SK-N-SH treated with all-trans-retinoic acid at 6 μM for 48 hours (cell line): Measurements from ENCODE around the gene SCN9A.

Experiments
- ATAC-seq: fragments of 200-7000 bp; cut with Tn5 transposase; 3 replicates; pipeline ENCODE4 v1.9.1; 2020; ENCODE audit warnings: mild to moderate bottlenecking, moderate library complexity
- CREB5 ChIP-seq: fragments of 250-450 bp; sonication (Bioruptor Pico); IDR thresholded peaks from 2 replicates; pipeline ENCODE4 v1.5.1; 2020; ENCODE audit warnings: low read depth, mild to moderate bottlenecking, moderate library complexity
- CSDC2 ChIP-seq: fragments of 250-450 bp; sonication (Bioruptor Pico); IDR thresholded peaks from 2 replicates; pipeline ENCODE4 v1.5.0; 2020; ENCODE audit warnings: mild to moderate bottlenecking, moderate library complexity
- CSRNP3 ChIP-seq: fragments of 250-450 bp; sonication (Bioruptor Pico); IDR thresholded peaks from 2 replicates; pipeline ENCODE4 v1.5.1; 2021; ENCODE audit warnings: mild to moderate bottlenecking, moderate library complexity
- ESRRG ChIP-seq: fragments of 250-450 bp; sonication (Bioruptor Pico); IDR thresholded peaks from 2 replicates; pipeline ENCODE4 v1.6.1; 2021; ENCODE audit warnings: mild to moderate bottlenecking
- GLIS3 ChIP-seq: fragments of 250-450 bp; sonication (Bioruptor Pico); IDR thresholded peaks from 2 replicates; pipeline ENCODE4 v1.5.0; 2020; ENCODE audit warnings: mild to moderate bottlenecking, moderate library complexity
- ISL1 ChIP-seq: fragments of 250-450 bp; sonication (Bioruptor Pico); IDR thresholded peaks from 2 replicates; pipeline ENCODE4 v2.1.2; 2022; ENCODE audit warnings: mild to moderate bottlenecking, moderate library complexity
- OSR1 ChIP-seq: fragments of 250-450 bp; sonication (Bioruptor Pico); IDR thresholded peaks from 2 replicates; pipeline ENCODE4 v1.8.0; 2022; ENCODE audit warnings: moderate library complexity, mild to moderate bottlenecking, inconsistent platforms
- PATZ1 ChIP-seq: fragments of 250-450 bp; sonication (Bioruptor Pico); IDR thresholded peaks from 2 replicates; pipeline ENCODE4 v1.8.0; 2020; ENCODE audit warnings: mild to moderate bottlenecking, moderate library complexity, borderline replicate concordance
- POU6F1 ChIP-seq: fragments of 250-450 bp; sonication (Bioruptor Pico); IDR thresholded peaks from 2 replicates; pipeline ENCODE4 v1.8.0; 2021; ENCODE audit warnings: low read depth, mild to moderate bottlenecking, moderate library complexity, borderline replicate concordance
- RARB ChIP-seq: fragments of 250-450 bp; sonication (Bioruptor Pico); IDR thresholded peaks from 2 replicates; pipeline ENCODE4 v1.8.0; 2021; ENCODE audit warnings: mild to moderate bottlenecking, moderate library complexity
- TCF4 ChIP-seq: fragments of 250-450 bp; sonication (Bioruptor Pico); IDR thresholded peaks from 2 replicates; pipeline ENCODE4 v1.8.0; 2021; ENCODE audit warnings: mild to moderate bottlenecking, moderate library complexity, borderline replicate concordance
- TOX ChIP-seq: fragments of 250-450 bp; sonication (Bioruptor Pico); IDR thresholded peaks from 2 replicates; pipeline ENCODE4 v1.8.0; 2021; ENCODE audit warnings: mild to moderate bottlenecking, moderate library complexity, borderline replicate concordance
- TSHZ2 ChIP-seq: fragments of 250-450 bp; sonication (Bioruptor Pico); IDR thresholded peaks from 2 replicates; pipeline ENCODE4 v1.5.0; 2020; ENCODE audit warnings: mild to moderate bottlenecking, moderate library complexity
- ZC3H10 ChIP-seq: fragments of 250-450 bp; sonication (Bioruptor Pico); IDR thresholded peaks from 2 replicates; pipeline ENCODE4 v1.5.1; 2021; ENCODE audit warnings: mild to moderate bottlenecking, moderate library complexity
- ZFP3 ChIP-seq: fragments of 250-450 bp; sonication (Bioruptor Pico); IDR thresholded peaks from 2 replicates; pipeline ENCODE4 v1.5.0; 2020; ENCODE audit warnings: mild to moderate bottlenecking, moderate library complexity
- ZFP30 ChIP-seq: fragments of 450-650 bp; formaldehyde crosslinking; IDR thresholded peaks from 2 replicates; pipeline ENCODE4 v1.5.0; 2022; ENCODE audit warnings: mild to moderate bottlenecking, moderate library complexity
- ZNF70 ChIP-seq: fragments of 450-650 bp; formaldehyde crosslinking; IDR thresholded peaks from 2 replicates; pipeline ENCODE4 v1.5.0; 2020; ENCODE audit warnings: mild to moderate bottlenecking, moderate library complexity
- ZNF8 ChIP-seq: fragments of 450-650 bp; formaldehyde crosslinking; IDR thresholded peaks from 2 replicates; pipeline ENCODE4 v1.5.0; 2020; ENCODE audit warnings: mild to moderate bottlenecking, moderate library complexity

SCN9A gene

GRCh38 chr2:166365239-166365638 is 10.5 kb downstream of the SCN9A start:
- no peak for ATAC-seq
- TF ChIP-seq ZNF8 (CRISPR knock-in tag) (no peak), ESRRG (CRISPR knock-in tag) (no peak), RARB (CRISPR knock-in tag) (no peak), GLIS3 (no peak), ZFP30 (CRISPR knock-in tag) (no peak), TOX (CRISPR knock-in tag) (no peak), CSDC2 (CRISPR knock-in tag) (no peak), ZC3H10 (CRISPR knock-in tag) (no peak), TSHZ2 (CRISPR knock-in tag) (no peak), ZNF70 (CRISPR knock-in tag) (no peak), OSR1 (CRISPR knock-in tag) (no peak), POU6F1 (CRISPR knock-in tag) (no peak), PATZ1 (CRISPR knock-in tag) (no peak)

GRCh38 chr2:166364476-166365161 is 11.1 kb downstream of the SCN9A start:
- TF ChIP-seq POU6F1 (CRISPR knock-in tag) (no peak), TSHZ2 (CRISPR knock-in tag) (no peak), CSRNP3 (no peak)
- no peak for ATAC-seq

GRCh38 chr2:166361351-166362153 is 14.2 kb downstream of the SCN9A start:
- no peak for TF ChIP-seq ZNF8 (CRISPR knock-in tag)
- TF ChIP-seq ZFP3 (CRISPR knock-in tag): 0 out of 2 replicates have a peak, but pooled peaks have one; percentile 21
- no peak for TF ChIP-seq ZFP30 (CRISPR knock-in tag)
- no peak for TF ChIP-seq CSDC2 (CRISPR knock-in tag)
- TF ChIP-seq CSRNP3: 0 out of 2 replicates have a peak, but pooled peaks have one; percentile 33
- no peak for TF ChIP-seq TOX (CRISPR knock-in tag)
- peak; percentile 98 for TF ChIP-seq ISL1 (CRISPR knock-in tag)
- TF ChIP-seq CREB5 (CRISPR knock-in tag): 0 out of 2 replicates have a peak, but pooled peaks have one; percentile 40
- TF ChIP-seq TCF4: peak; percentile 11; the same call in 1 of the 2 replicates
- ATAC-seq: peak; percentile 91
